Caco-2 (cell line): ENCODE measurements around the gene OGDH. TPM values are rescaled to one million over a fixed set of nuclear protein-coding genes. Genes with fewer than 3 reads are reported as not detected.

Experiments used
- BruUV-seq: library from RNA; stranded (reverse); fragments of 400-500 nt; replicated peaks from 2 replicates; lab custom pipeline; 2021; lab: Mats Ljungman, UMichigan
- CTCF ChIA-PET: fragments of 300-600 bp; sonication (Branson Sonifier 250); formaldehyde crosslinking; loops from one replicate; lab custom pipeline; 2022; ENCODE audit warnings: antibody characterized with exemption; lab: Charles Lee
- POLR2A ChIA-PET: fragments of 300-600 bp; sonication (Branson Sonifier 250); formaldehyde crosslinking; loops from one replicate; lab custom pipeline; 2022; ENCODE audit warnings: antibody characterized with exemption; lab: Charles Lee
- DNase-seq, 2 experiments: peaks; one replicate each; pipeline versions ENCODE4 v3.0.0 to v3.0.0-alpha.2; 2020 to 2022
- H3K27me3 ChIP-seq: replicated peaks from 2 replicates; pipeline ENCODE4 v1.6.0; 2011; ENCODE audit warnings: low read length; ENCODE audit not compliant: control insufficient read depth, insufficient read depth
- H3K36me3 ChIP-seq: 2 replicates; pipeline ENCODE4 v1.5.1; 2011; ENCODE audit warnings: low read length; ENCODE audit not compliant: control insufficient read depth, insufficient read depth
- H3K4me1 ChIP-seq: fragments of 250-450 bp; sonication (Bioruptor Pico); 2 replicates; pipeline ENCODE4 v1.5.1; 2020; ENCODE audit warnings: mild to moderate bottlenecking
- H3K4me3 ChIP-seq: 2 replicates; pipeline ENCODE4 v1.5.1; 2011; ENCODE audit warnings: low read depth, mild to moderate bottlenecking, control low read depth, low read length
- H3K9me3 ChIP-seq: fragments of 250-450 bp; sonication (Bioruptor Pico); 2 replicates; pipeline ENCODE4 v1.5.1; 2020; ENCODE audit warnings: mild to moderate bottlenecking, moderate library complexity
- H3K27ac Mint-ChIP-seq: one replicate; pipeline ENCODE4 v1.8.0; 2022; ENCODE audit warnings: mixed read lengths; ENCODE audit not compliant: unreplicated experiment
- H3K27me3 Mint-ChIP-seq: one replicate; pipeline ENCODE4 v1.8.0; 2022; ENCODE audit warnings: mixed read lengths; ENCODE audit not compliant: insufficient read depth, unreplicated experiment
- H3K36me3 Mint-ChIP-seq: one replicate; pipeline ENCODE4 v1.8.0; 2022; ENCODE audit warnings: mild to moderate bottlenecking, mixed read lengths; ENCODE audit not compliant: insufficient read depth, unreplicated experiment
- H3K4me1 Mint-ChIP-seq: one replicate; pipeline ENCODE4 v1.8.0; 2022; ENCODE audit warnings: low read depth, mixed read lengths; ENCODE audit not compliant: unreplicated experiment
- H3K4me3 Mint-ChIP-seq: one replicate; pipeline ENCODE4 v1.8.0; 2022; ENCODE audit warnings: mild to moderate bottlenecking, moderate library complexity, mixed read lengths; ENCODE audit not compliant: unreplicated experiment
- H3K9me3 Mint-ChIP-seq: one replicate; pipeline ENCODE4 v1.8.0; 2022; ENCODE audit warnings: mixed read lengths; ENCODE audit not compliant: unreplicated experiment
- intact Hi-C: fragments of 100-400 bp; cut with micrococcal nuclease; formaldehyde crosslinking; loops from one replicate; pipeline ENCODE4 v1.10.0; 2022; ENCODE audit not compliant: unreplicated experiment
- total RNA-seq: library from RNA; stranded (reverse); gene quantifications from 2 replicates; pipeline ENCODE4 v1.2.3, GENCODE V29; 2022
- TF ChIP-seq, protein P1 (sequence below), 2 experiments: fragments of 200-600 bp in 1 of 2; IDR thresholded peaks; 1 replicate in 1 of 2; 2 replicates in 1 of 2; pipeline versions ENCODE4 v1.5.1 to v1.8.0; 2011 to 2022; ENCODE audit warnings: antibody characterized with exemption in 1 of 2, control low read depth in 1 of 2, inconsistent platforms in 1 of 2, low read depth in 1 of 2, low read length in 1 of 2, mild to moderate bottlenecking in 1 of 2, moderate library complexity in 1 of 2; ENCODE audit not compliant: insufficient read depth in 1 of 2, severe bottlenecking in 1 of 2, unreplicated experiment in 1 of 2

OGDH gene
- total RNA-seq, 1 experiment from 2014 or later = 62.1 TPM

DNA sequence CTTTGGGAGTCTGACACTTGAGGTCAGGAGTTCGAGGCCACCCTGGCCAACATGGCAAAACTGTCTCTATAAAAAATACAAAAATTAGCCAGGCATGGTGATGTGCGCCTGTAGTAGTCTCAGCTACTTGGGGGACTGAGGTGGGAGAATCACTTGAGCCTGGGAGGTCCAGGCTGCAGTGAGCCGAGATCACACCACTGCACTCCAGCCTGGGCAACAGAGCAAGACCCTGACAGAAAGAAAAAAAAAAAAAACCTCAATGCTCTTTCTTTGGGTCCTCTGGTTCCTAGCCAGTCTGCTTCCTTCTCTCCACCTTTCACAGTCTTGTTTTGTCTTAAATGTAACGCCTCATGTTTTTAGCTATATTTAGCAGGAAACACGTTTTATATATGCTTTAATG lies 9.4 kb downstream of the OGDH start:
- no peaks in the 10 kb centered on the region for H3K9me3 Mint-ChIP-seq
- H3K27me3 Mint-ChIP-seq = no peaks in the 10 kb centered on the region
- no peaks in the 10 kb centered on the region for H3K36me3 ChIP-seq
- no peak overlapping the region for H3K4me3 ChIP-seq
- POLR2A ChIA-PET = no interaction called here
- no peak overlapping the region for H3K4me3 Mint-ChIP-seq
- BruUV-seq = no TSS peak
- TF ChIP-seq, protein P1, sequence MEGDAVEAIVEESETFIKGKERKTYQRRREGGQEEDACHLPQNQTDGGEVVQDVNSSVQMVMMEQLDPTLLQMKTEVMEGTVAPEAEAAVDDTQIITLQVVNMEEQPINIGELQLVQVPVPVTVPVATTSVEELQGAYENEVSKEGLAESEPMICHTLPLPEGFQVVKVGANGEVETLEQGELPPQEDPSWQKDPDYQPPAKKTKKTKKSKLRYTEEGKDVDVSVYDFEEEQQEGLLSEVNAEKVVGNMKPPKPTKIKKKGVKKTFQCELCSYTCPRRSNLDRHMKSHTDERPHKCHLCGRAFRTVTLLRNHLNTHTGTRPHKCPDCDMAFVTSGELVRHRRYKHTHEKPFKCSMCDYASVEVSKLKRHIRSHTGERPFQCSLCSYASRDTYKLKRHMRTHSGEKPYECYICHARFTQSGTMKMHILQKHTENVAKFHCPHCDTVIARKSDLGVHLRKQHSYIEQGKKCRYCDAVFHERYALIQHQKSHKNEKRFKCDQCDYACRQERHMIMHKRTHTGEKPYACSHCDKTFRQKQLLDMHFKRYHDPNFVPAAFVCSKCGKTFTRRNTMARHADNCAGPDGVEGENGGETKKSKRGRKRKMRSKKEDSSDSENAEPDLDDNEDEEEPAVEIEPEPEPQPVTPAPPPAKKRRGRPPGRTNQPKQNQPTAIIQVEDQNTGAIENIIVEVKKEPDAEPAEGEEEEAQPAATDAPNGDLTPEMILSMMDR (IDR thresholded peaks at IDR 0.05; ENCODE audit: insufficient read depth in 1 of 2, low read depth in 1 of 2, low read length in 1 of 2, severe bottlenecking in 1 of 2, unreplicated experiment in 1 of 2) = no peak
- intact Hi-C loops = no loop called here
- no peak for DNase-seq
- CTCF ChIA-PET = no interaction called here
- peak overlapping the region; percentile 93 for H3K27ac Mint-ChIP-seq
- H3K9me3 ChIP-seq = no peaks in the 10 kb centered on the region
- H3K4me1 Mint-ChIP-seq = peaks cover 39% of the 10 kb centered on the region
- no peaks in the 10 kb centered on the region for H3K27me3 ChIP-seq
- peaks cover 25% of the 10 kb centered on the region for H3K36me3 Mint-ChIP-seq
- H3K4me1 ChIP-seq = peaks cover 56% of the 10 kb centered on the region

DNA sequence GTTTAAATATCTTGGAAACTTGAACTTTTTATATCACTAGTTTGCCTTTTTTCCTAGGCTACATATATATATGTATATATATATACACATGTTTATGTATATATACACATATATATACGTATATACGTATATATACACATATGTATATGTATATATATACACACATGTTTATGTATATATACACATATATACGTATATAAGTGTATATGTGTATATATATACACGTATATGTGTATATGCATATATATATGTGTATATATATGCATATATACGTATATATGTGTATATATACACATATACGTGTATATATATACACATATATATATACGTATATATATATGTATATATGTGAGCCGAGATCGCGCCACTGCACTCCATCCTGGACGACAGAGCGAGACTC lies 10.1 kb downstream of the OGDH start:
- peaks cover 61% of the 10 kb centered on the region for H3K4me1 ChIP-seq
- POLR2A ChIA-PET = no interaction called here
- no peak for DNase-seq

DNA sequence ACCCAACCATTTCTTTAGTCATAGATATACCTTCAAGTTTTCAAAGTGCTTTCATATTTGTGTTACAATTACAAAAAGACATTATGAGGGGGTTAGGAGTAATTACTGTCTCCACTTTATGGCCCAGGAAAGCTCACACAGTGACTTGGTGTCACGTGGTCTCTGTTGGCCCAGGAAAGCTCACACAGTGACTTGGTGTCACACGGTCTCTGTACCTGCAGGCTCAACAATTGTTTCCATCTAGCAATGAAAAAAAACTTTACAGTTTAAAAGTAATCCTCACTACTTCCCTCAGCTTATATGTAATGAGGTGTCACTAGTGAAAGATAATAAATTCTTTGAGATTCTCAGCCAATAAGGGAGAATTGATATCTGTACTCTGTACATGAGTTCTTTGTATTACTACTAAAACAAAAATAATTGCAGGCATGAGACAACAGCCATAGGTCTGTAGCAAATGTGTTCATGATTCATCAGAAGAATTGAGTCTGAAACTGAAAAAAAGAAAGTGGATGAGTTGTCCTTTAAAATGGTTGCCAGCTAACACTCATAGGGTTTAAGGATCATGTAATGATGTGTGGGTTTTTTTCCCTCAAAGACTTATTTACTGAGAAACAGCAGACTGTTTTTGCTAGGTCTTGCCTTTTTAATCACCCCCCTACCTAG lies 10.9 kb downstream of the OGDH start:
- ChIA-PET POLR2A (interaction anchor here (1.0 kb wide), 1 partner anchor 11 kb away, joined by 4 read pairs; no protein-coding TSS in a partner anchor), CTCF (no interaction called here)
- no peaks in the 10 kb centered on the region for H3K9me3 ChIP-seq
- Mint-ChIP-seq H3K4me3 (peak overlapping the region; percentile 67), H3K9me3 (no peaks in the 10 kb centered on the region), H3K36me3 (peaks cover 25% of the 10 kb centered on the region), H3K27me3 (no peaks in the 10 kb centered on the region), H3K4me1 (peaks cover 46% of the 10 kb centered on the region), H3K27ac (peak overlapping the region; percentile 92)
- no peak overlapping the region for H3K4me3 ChIP-seq
- H3K36me3 ChIP-seq = no peaks in the 10 kb centered on the region
- BruUV-seq = no TSS peak
- peaks cover 65% of the 10 kb centered on the region for H3K4me1 ChIP-seq
- no peak for DNase-seq
- intact Hi-C loops = no loop called here
- TF ChIP-seq, protein P1 (IDR thresholded peaks at IDR 0.05; ENCODE audit: insufficient read depth in 1 of 2, low read depth in 1 of 2, low read length in 1 of 2, severe bottlenecking in 1 of 2, unreplicated experiment in 1 of 2) = no peak
- no peaks in the 10 kb centered on the region for H3K27me3 ChIP-seq

More for the DNA sequence above, 10.1 kb downstream of the OGDH start:
- intact Hi-C loops = no loop called here
- Mint-ChIP-seq H3K4me3 (no peak overlapping the region), H3K36me3 (peaks cover 25% of the 10 kb centered on the region), H3K9me3 (no peaks in the 10 kb centered on the region), H3K4me1 (peaks cover 46% of the 10 kb centered on the region), H3K27me3 (no peaks in the 10 kb centered on the region), H3K27ac (no peak overlapping the region)
- CTCF ChIA-PET = no interaction called here
- no TSS peak for BruUV-seq
- Histone ChIP-seq H3K36me3 (no peaks in the 10 kb centered on the region), H3K9me3 (no peaks in the 10 kb centered on the region), H3K27me3 (no peaks in the 10 kb centered on the region), H3K4me3 (no peak overlapping the region)
- TF ChIP-seq, protein P1 (IDR thresholded peaks at IDR 0.05; ENCODE audit: insufficient read depth in 1 of 2, low read depth in 1 of 2, low read length in 1 of 2, severe bottlenecking in 1 of 2, unreplicated experiment in 1 of 2) = no peak
